ENCODE results near the gene SLC25A6.

DNA sequence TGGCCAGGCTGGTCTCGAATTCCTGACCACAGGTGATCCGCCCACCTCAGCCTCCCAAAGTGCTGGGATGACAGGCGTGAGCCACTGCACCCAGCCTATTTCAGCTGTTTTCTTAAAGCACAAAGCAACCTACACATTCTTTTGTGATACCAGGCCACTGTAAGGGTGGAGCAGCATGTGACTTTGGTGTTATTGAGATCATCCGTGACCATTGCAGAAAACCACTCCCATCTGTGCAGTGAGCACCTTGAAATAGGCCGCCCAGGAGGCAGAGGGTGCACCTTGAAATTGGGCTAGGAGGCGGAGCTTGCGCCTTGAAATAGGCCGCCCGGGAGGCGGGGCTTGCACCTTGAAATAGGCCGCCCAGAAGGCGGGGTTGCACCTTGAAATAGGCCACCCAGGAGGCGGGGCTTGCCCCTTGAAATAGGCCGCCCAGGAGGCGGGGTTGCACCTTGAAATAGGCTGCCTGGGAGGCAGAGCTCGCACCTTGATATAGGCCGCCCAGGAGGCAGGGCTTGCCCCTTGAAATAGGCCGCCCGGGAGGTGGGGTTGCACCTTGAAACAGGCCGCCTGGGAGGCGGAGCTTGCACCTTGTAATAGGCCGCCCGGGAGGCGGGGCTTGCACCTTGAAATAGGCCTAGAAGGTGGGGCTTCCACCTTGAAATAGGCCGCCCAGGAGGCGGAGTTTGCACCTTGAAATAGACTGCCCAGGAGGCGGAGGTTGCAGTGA lies 9.0 kb upstream of the SLC25A6 start:
- TF ChIP-seq TAF1 (IDR thresholded peaks at IDR 0.05; ENCODE audit: borderline replicate concordance, low read depth, low read length) (no peak), POLR2AphosphoS5 (IDR thresholded peaks at IDR 0.05; ENCODE audit: low read length) (no peak)
- TF ChIP-seq, protein P1, sequence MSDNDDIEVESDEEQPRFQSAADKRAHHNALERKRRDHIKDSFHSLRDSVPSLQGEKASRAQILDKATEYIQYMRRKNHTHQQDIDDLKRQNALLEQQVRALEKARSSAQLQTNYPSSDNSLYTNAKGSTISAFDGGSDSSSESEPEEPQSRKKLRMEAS (IDR thresholded peaks at IDR 0.05; ENCODE audit: low read depth, low read length) = no peak
- TF ChIP-seq, protein P2, sequence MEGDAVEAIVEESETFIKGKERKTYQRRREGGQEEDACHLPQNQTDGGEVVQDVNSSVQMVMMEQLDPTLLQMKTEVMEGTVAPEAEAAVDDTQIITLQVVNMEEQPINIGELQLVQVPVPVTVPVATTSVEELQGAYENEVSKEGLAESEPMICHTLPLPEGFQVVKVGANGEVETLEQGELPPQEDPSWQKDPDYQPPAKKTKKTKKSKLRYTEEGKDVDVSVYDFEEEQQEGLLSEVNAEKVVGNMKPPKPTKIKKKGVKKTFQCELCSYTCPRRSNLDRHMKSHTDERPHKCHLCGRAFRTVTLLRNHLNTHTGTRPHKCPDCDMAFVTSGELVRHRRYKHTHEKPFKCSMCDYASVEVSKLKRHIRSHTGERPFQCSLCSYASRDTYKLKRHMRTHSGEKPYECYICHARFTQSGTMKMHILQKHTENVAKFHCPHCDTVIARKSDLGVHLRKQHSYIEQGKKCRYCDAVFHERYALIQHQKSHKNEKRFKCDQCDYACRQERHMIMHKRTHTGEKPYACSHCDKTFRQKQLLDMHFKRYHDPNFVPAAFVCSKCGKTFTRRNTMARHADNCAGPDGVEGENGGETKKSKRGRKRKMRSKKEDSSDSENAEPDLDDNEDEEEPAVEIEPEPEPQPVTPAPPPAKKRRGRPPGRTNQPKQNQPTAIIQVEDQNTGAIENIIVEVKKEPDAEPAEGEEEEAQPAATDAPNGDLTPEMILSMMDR (IDR thresholded peaks at IDR 0.05 in 2 of 3, conservative IDR thresholded peaks at IDR 0.05 in 1 of 3; ENCODE audit: control insufficient read depth in 2 of 3, extremely low read depth in 1 of 3, insufficient read depth in 1 of 3, low read depth in 3 of 3, low read length in 3 of 3) = no peak
